ENCODE results near the gene GCSH.

GCSH gene

DNA sequence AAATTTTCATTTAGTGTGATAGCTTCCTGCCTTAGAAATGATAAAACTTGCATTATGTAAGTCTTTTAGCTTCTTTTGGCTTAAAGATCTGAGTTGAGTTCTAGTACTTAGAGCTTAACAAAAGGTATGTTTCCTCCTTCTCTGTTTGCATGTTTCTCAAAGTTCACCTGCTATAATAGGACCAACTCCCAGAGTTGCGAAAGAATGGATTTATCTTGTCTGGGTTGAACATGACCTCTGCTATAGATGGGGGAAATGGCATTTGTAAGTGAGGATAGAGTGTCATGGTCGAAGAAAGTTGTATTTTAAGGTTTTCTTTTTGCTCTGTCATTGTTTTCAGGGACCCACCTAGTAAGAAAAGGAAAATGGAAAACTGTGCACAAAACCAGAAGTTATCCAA is 53.4 kb downstream of the GCSH start:
- no peak for DNase-seq (ENCODE audit: low spot score)

DNA sequence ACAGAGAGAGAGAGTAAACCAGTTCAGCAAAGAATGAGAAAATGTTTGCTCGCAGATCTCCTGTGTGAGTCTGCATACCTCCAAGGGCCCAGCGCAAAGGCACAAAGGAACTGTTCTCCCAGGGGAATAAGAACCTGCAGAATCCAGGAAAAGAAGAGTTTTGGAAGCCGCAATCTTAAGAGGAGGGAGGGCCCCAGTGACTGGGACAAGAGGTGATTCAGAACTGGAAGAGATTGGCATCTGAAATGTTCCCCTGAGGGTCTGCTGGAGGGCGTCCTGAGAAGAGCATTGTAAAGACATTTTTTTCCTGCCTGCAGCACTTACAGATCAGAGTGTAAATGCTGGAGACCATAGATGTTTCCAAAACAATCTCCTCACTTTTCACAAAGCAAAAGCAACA is 54.5 kb downstream of the GCSH start:
- DNase-seq (ENCODE audit: low spot score) = no peak

DNA sequence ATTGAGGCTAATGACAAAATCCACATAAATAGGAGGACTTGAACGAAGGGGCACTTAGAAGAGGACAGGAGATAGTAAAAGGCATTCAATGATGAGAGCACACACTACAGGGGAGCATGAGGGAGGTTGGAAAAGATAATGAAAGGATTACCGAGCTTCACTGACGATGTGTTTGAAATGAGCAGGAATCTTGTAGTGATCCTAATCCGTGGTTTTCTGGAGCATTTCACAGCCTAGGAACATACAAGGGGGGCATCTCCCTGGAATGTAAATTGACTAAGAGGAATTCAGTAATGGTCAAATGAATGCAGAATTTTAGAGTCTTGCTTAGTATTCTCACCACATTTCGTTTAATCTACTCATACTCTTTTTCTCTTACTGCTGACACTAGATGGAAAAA is 55.4 kb downstream of the GCSH start:
- no peak for DNase-seq (ENCODE audit: low spot score)

DNA sequence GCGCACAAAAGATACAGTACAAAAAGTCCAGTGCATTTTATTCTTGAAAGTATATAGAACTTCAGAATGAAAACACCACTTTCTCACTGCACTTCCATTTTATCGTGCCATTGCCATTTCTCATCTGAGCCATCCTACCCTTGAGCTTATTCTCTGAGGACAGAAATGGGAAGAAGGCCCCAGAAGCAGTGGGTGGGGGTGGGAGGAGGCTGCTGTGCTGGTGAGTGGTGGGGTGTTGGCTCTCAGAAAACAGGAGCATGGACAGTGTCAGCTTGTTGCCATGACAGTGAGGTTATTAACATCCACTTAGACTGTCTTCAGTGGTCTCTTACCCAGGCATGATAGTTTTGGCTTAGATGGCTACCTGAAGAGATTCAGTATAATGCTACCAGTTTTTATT is 56.1 kb downstream of the GCSH start:
- no peak for DNase-seq (ENCODE audit: low spot score)

DNA sequence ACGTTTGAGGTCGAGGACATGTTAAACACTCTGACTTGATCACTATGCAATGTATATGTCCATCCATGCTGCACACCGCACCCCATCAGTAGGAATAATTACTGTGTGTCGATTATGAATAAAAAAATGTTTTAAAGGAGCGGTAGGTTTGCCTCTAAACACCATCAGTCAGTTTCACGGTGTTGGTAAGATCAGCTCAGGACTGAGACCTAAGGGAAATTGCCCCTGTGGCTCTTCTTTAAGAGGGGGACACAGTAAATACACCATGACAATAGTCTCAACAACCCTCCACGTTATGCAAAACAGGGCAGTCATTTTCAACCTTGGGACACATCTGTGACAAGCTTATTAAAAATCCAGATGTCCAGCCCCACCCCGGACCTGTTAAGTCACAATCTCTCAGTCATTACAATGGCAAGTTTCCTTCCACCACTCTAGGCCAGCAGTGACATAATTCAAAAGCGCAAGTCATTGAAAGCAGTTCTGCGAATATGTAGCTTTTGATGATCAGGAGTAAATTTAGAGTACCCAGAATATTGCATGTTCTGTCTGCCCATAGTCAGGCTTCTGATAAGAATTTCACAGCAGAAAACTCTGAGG is 59.3 kb downstream of the GCSH start:
- no peak for DNase-seq (ENCODE audit: low spot score)

DNA sequence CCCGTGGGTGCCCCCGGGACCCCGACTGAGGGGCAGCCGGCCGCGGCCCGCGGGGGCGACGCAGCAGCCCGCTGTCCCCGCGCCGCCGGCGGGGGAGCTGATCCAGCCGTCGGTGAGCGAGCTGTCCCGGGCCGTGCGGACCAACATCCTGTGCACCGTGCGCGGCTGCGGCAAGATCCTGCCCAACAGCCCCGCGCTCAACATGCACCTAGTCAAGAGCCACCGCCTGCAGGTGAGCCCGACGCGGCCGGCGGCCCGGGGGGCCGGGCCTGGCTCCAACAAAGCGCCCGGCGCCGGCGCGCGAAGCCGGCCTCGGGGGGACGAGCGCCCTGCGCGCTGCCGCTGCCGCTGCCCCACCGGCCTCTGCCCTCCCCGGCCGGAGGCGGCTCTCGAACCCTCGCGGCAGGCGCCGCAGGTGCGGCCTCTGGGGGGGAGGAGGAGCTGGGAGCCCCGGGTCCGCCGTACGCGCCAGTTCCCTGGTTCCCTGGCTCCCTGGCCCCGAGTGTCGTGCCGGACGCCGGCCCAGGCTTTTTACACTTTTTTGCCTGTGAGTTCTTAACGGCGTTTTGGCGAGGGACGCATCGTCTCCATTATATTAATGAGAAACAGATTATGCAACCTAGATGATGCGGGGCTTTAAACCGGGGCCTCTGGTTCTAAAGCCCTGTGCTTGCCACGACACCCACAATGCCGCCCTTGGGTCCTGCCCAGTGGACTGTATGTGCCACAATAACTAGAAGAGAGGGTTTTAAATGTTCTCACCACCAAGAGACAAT is 60.0 kb downstream of the GCSH start:
- DNase-seq (ENCODE audit: low spot score) = peak; percentile 12

DNA sequence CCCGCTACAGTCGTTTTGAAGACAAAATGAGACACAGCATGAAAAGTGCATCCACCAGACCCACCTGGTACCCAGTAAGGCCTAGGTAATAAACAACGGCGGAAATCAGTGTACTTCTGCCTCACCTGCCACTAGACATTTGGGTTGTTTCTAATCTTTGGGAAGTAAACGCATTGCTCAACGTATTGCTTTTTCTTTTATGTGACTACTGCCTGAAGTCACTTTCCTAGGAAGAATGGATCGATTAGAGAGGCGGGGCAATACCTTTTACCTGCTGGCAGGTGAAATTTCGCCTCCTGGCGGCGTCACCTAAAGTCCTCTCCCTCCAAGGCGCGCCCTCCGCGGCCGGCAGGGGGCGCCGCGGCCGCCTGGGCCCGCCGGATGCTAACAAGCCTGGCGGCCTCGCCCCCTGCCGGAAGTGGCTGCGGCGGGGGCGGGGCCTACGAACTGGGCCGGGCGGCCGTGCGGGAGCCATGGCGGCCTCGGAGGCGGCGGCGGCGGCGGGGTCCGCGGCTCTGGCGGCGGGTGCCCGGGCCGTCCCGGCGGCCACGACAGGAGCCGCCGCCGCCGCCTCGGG is 60.7 kb downstream of the GCSH start, which contains the start of gene ATMIN:
Gene ATMIN, plus strand, starts transcription at position 445 of the 577 bp plus-strand sequence. Its CDS starts 29 bp downstream, at position 474.
- DNase-seq (ENCODE audit: low spot score) = peak; percentile 84
